Caki2 (cell line): ENCODE results near the gene NXT1. TPM values are rescaled to one million over a fixed set of nuclear protein-coding genes. Genes with fewer than 3 reads are reported as not detected.

Experiments used
- total RNA-seq: library from RNA; depleted of rRNA; stranded (reverse); fragments of >200 nt; shearing (Covaris generic); gene quantifications from 2 replicates; pipeline ENCODE4 v1.2.3, GENCODE V29; 2014; ENCODE audit warnings: low replicate concordance; rRNA removed

NXT1 gene
- total RNA-seq, 1 experiment from 2014 or later: 113 TPM

Other genes starting within 250 kb of the NXT1 start
- 9.9 and 30.8 TPM in 2 replicates for gene GZF1, start 11.4 kb downstream of the NXT1 start, total RNA-seq
- gene NAPB, start 70.7 kb downstream of the NXT1 start, total RNA-seq: 3.1 and 4.3 TPM in 2 replicates
- gene CSTL1, start 88.9 kb downstream of the NXT1 start, total RNA-seq: not detected in 2 replicates
- not detected in 2 replicates for gene CST11, start 102.1 kb downstream of the NXT1 start, total RNA-seq
- gene CST8, start 140.3 kb downstream of the NXT1 start, total RNA-seq: not detected in 2 replicates
- gene CST9L, start 217.7 kb downstream of the NXT1 start, total RNA-seq: not detected in 2 replicates